GM21390 (cell line): ENCODE measurements around the gene TRIM28.
A peak's percentile ranks its signal among the peaks of the same experiment; 100 is the strongest.
"Not testable (repeated sequence)": the region's sequence is repeated elsewhere in the genome, so short reads cannot be mapped to it uniquely, and the experiment has no call there.

Experiments used
- ATAC-seq: cut with Tn5 transposase; IDR thresholded peaks from one replicate; pipeline ENCODE4 v1.9.1; 2021; ENCODE audit not compliant: unreplicated experiment

Gene TRIM28

GRCh38 chr19:58543826-58544590, at the start of gene TRIM28:
TSS of gene TRIM28 (plus strand) at chr19:58544064. CDS start at chr19:58544758, 694 bp downstream.
- peak; percentile 79 for ATAC-seq

DNA sequence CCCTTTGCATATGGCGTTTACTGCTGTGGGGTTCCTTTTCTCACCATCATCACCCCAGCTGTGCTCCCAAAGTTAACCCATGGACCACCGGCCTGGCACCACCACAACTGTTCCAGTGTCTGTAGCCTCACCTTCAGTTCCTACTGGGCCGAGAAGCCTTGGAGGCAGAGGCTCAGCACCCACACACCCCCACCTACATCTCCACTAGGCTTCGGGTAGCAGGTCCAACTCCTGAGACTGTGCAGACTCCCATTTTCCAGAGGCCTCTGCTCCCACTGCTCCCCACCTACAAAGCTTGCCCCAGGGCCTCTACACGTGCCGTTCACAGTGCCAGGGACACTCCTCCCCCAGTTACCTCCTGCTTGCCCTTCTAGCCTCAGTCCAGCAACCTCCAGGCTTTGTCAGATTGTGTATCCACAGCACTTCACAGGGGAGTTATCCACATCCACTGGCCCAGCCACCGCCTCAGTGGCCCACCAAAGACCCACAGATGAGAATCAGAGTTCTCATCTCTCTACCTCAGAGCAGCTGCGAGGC, 46.2 kb upstream of the TRIM28 start:
- ATAC-seq, result no peak

- no peak for ATAC-seq
Observed at GRCh38 chr19:58498316-58499020, 45.4 kb upstream of the TRIM28 start.

DNA sequence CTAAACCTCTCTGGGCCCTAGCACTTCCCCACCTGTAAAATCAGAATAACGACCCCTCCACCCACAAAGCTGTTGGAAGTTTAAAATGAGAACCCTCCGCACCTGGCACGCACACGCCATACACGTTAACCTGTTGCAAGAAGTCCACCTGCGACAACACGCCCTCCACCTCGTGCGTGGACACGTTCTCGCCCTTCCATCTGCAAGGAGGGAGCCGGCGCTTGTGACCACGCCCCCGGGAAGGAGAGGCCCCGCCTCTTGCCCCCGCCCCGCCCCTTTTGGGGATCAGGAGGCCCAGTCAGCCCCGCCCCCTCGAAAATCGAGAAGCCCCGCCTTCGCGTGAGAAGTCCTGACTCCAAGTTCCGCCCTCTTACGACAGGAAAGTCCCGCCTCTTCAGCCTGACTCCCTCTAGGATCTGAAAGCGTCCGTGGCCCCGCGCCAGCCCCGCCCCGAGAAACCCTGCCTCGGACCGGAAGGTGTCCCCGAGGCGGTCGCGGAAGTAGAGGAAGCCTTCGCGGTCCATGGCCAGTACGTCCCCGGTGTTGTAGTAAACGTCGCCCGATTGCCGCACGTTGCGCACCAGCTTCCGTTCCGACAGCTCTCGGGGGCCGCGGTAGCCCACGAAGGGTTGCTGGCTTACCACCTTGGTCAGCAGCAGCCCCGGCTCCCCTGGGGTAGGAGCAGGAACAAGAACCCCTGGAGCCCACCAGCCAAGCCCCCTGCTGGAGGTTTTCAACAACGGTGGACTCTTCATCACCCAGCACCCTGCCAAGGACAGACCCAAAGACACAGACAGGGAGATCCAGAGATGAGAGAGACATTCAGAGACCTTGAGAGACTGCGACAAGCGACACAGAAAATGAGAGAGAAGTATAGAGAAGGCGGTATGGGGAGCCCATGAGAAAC, 44.6 kb upstream of the TRIM28 start:
- ATAC-seq, result peak; percentile 78

DNA sequence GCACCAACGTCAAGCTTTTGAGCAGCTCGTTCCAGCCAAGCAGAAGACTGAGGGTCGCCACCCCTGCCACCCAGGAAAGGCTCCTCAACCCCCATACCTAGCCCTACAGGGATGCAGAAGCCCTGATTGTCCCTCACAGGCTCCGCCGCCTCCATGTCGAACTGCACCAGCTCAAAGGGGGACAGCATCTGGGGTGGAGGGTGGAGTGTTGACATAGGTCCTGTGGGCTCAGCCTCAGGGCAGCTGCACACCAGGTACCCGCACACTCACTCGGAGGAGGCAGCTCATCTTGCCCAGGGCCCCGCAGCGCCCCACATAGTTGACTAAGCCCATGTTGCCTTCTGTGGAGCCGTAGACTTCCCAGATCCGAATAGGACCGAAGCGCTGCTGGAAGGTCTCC, 43.6 kb upstream of the TRIM28 start:
- ATAC-seq, result no peak

GRCh38 chr19:58507602-58508223, 36.2 kb upstream of the TRIM28 start:
- not testable (repeated sequence) for ATAC-seq

GRCh38 chr19:58509731-58510083, 34.2 kb upstream of the TRIM28 start:
- ATAC-seq, result no peak

DNA sequence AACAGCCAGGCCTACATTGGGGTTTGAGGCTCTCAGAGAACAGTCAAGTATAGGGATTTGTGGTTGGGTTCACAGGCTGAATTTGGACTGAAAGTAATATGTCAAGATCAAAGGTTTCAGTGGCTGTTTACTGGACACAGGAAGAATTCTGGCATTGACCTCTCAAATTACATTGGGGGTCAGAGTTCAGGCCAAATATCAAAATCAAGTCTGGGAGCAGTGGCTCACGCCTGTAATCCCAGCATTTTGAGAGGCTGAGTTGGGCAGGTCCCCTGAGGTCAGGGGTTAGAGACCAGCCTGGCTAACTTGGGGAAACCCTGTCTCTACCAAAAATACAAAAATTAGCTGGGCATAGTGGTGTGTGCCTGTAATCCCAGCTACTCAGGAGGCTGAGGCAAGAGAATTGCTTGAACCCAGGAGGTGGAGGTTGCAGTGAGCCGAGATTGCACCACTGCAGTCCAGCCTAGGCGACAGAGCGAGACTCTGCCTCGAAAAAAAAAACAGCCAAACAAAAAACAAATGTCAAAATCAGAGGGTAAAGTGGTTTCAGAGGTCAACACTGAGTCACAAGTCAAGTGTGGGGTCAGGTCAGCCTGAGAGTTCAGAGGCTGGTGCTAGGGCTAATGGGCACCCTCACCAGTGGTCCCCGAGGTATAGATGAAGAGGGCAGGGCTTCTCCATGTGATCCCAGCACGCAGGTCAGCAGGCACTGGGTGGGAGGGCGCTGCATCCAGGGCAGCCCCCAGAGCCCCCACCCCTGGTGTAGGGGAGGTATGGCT, 33.6 kb upstream of the TRIM28 start:
- ATAC-seq, result no peak

GRCh38 chr19:58511353-58512208, 32.3 kb upstream of the TRIM28 start, which contains the start of gene SLC27A5:
TSS of gene SLC27A5 (minus strand) at chr19:58511992. CDS start at chr19:58511955, 37 bp downstream.
- ATAC-seq, result no peak

- no peak for ATAC-seq
Observed at GRCh38 chr19:58513213-58513693, 30.6 kb upstream of the TRIM28 start.

- peak; percentile 68 for ATAC-seq
Observed at GRCh38 chr19:58513694-58514563, 29.9 kb upstream of the TRIM28 start.

GRCh38 chr19:58514564-58515022, 29.3 kb upstream of the TRIM28 start:
- ATAC-seq, result no peak

DNA sequence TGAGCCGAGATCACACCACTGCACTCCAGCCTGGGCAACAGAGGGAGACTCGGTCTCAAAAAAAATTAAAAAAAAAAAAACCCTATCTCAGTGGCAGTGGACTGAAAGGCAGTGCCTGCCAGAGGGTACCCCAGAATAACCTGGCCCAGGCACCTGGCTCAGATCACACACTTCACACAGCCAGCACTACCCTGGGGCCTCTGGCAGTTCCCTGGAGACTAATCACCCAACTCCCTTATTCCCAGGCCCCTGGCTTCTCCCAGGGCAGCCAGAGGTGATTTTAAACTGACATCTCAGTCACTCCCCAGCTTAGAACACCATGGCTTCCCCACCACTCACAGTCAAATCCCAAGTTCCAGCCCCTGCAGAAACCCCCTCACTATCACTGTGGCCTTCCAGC, 28.6 kb upstream of the TRIM28 start:
- no peak for ATAC-seq

GRCh38 chr19:58516246-58516836, 27.5 kb upstream of the TRIM28 start:
- no peak for ATAC-seq

- ATAC-seq, result no peak
Observed at GRCh38 chr19:58516964-58517833, 26.7 kb upstream of the TRIM28 start.
